Inferior parietal cortex (tissue), 1 donor: ENCODE measurements around the gene SFPQ.
"Not testable (repeated sequence)": the region's sequence is repeated elsewhere in the genome, so short reads cannot be mapped to it uniquely, and the experiment has no call there.

Experiments used
- DNase-seq: peaks from one replicate; pipeline ENCODE4 v3.0.0-alpha.2; 2016; ENCODE audit errors: extremely low spot score

Gene SFPQ

DNA sequence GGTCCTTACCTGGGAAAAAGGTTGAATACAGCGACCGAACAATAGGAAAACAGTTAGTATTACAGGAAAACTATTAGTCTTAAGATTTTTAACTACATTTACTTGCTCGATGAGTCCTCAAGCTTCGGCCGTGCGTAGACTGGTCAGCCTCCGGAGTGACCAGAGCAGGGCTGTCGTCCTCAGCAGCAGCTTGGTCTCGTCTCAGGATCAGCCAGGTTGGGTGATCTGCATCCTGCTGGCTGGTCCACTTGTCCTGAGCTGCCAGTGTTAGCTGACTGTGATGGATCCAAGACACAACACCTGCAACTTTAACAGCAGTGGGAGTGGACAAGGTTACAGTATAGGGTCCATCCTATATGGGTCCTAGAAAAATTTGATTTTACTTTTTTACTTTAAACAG, 50.2 kb downstream of the SFPQ start:
- not testable (repeated sequence) for DNase-seq

DNA sequence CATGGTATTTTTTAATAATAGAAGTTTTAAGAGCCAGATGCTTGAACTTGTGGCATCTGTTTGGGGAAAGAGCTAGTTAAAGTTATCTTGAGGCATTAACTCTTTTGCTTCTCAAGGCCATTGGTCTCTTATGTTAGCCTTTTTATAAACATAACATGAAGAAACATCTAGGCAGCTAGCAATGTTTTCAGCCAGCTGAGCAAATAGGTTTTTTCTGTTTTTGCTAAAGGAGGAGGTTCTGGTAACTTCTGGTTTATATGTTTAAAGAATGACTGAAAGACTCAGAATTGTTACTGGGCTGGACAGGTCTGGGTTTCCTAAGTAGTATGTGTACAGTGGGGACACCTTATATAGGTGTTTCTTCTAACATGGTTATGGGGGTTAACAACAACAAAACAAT, 50.7 kb downstream of the SFPQ start:
- DNase-seq = not testable (repeated sequence)

DNA sequence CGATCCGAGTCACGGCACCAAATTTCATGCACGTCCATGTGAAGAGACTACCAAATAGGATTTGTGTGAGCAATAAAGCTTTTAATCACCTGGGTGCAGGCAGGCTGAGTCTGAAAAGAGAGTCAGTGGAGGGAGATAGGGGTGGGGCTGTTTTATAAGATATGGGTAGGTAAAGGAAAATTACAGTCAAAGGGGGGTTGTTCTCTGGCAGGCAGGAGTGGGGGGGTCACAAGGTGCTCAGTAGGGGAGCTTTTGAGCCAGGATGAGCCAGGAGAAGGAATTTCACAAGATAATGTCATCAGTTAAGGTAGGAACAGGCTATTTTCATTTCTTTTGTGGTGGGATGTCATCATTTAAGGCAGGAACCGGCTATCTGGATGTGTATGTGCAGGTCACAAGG, 55.4 kb downstream of the SFPQ start:
- not testable (repeated sequence) for DNase-seq

DNA sequence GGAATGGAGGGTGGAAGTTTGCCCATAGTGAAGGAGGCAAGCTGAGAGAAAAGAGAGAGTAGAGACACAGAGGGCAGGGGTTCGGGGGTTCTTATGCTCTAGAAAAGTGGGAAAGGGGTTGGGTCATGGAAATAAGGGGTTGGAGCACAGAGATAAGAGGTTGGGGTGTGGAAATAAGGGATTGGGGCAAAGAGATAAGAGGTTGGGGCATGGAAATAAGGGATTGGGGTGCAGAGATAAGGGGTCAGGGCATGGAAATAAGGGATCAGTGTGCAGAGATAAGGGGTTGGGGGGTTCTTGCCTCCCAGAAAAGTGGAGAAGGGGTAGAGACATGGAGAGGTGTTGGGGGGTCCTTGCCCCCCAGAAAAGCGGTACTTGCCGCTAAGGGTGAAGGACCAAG, 56.2 kb downstream of the SFPQ start:
- DNase-seq = no peak
